Natural killer cell treated with Interleukin-12 subunit alpha and Interleukin-12 subunit beta and Interleukin-15 and Interleukin-18, amount 100 ng/mL, for 72 hours (primary cell): ENCODE results near the gene RAD9A. TPM values are rescaled to one million over a fixed set of nuclear protein-coding genes. Genes with fewer than 3 reads are reported as not detected.
A peak's percentile ranks its signal among the peaks of the same experiment; 100 is the strongest.

Experiments
- ATAC-seq, 2 donors: fragments of 150-1000 bp; cut with Tn5 transposase in 1 of 2; sonication (Bioruptor Pico), chemical (Tn5 transposase) in 1 of 2; 2 replicates each; pipeline ENCODE4 v1.10.0; 2021
- DNase-seq: peaks from one replicate; pipeline ENCODE4 v3.0.0; 2022; ENCODE audit warnings: low spot score
- H3K27ac Mint-ChIP-seq, 2 donors: 1 replicate in 1 of 2; 2 replicates in 1 of 2; pipeline ENCODE4 v1.8.0; 2022; ENCODE audit warnings: mixed read lengths in 2 of 2, mild to moderate bottlenecking in 1 of 2, moderate library complexity in 1 of 2
- H3K27me3 Mint-ChIP-seq, 2 donors: 1 replicate in 1 of 2; 2 replicates in 1 of 2; pipeline ENCODE4 v1.8.0; 2022; ENCODE audit warnings: mixed read lengths in 2 of 2
- H3K36me3 Mint-ChIP-seq: one replicate; pipeline ENCODE4 v1.8.0; 2022; ENCODE audit warnings: mixed read lengths
- H3K4me1 Mint-ChIP-seq, 2 donors: 1 replicate in 1 of 2; 2 replicates in 1 of 2; pipeline ENCODE4 v1.8.0; 2022; ENCODE audit warnings: low read depth in 2 of 2, mixed read lengths in 2 of 2, mild to moderate bottlenecking in 1 of 2
- H3K4me3 Mint-ChIP-seq: one replicate; pipeline ENCODE4 v1.8.0; 2022; ENCODE audit warnings: mixed read lengths
- H3K9me3 Mint-ChIP-seq: 2 replicates; pipeline ENCODE4 v1.8.0; 2022; ENCODE audit warnings: mixed read lengths
- total RNA-seq, 2 donors: library from RNA; stranded (reverse); gene quantifications; one replicate each; pipeline ENCODE4 v1.2.3, GENCODE V29; 2022

Gene RAD9A
- total RNA-seq, 2 donors from 2014 or later, result 25.9 to 47.8 TPM

DNA sequence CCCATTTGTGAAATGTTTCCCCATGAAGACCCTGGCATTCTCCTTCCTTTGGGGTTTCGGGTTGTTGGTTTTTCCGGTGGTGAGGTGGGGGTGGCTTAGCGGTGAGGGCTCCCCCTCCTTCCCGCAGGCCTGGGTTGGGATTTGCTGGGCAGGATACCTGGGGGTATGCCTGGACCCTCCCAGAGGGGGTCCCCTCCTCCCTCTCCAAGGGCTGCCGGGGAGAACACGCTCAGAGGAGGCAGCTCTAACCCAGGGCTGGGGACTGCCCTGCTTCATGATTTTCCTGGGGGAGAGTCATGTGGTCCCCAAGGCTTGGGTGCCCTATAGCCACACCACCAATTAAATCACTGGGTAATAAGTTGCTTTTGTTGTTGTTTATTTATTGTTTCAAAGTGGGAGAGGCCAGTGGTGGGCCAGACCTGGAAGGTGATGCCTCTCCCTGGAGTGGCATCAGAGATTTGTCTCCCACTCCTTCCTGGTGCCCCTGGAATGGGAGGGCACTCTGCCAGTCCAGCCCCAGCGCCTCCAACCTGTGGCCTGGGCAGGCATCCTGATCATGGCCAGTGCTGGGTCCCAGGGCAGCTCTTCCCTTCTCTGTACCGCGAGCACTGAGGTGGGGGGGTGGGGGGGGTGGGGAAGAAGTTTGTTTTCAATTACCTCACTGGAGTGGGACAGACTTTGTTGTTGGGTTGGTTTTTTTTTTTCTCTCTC lies 17.1 kb upstream of the RAD9A start:
- H3K9me3 Mint-ChIP-seq, result no peaks in the 10 kb centered on the region
- H3K4me1 Mint-ChIP-seq, result peaks cover 22 to 31% of the 10 kb centered on the region in 2 donors
- ATAC-seq (no peak), DNase-seq (no peak)
- H3K27me3 Mint-ChIP-seq, result peaks cover 14 to 16% of the 10 kb centered on the region in 2 donors
- H3K27ac Mint-ChIP-seq, result peak overlapping the region; percentile 60 to 84
- H3K4me3 Mint-ChIP-seq, result peak overlapping the region; percentile 87
- no peaks in the 10 kb centered on the region for H3K36me3 Mint-ChIP-seq

DNA sequence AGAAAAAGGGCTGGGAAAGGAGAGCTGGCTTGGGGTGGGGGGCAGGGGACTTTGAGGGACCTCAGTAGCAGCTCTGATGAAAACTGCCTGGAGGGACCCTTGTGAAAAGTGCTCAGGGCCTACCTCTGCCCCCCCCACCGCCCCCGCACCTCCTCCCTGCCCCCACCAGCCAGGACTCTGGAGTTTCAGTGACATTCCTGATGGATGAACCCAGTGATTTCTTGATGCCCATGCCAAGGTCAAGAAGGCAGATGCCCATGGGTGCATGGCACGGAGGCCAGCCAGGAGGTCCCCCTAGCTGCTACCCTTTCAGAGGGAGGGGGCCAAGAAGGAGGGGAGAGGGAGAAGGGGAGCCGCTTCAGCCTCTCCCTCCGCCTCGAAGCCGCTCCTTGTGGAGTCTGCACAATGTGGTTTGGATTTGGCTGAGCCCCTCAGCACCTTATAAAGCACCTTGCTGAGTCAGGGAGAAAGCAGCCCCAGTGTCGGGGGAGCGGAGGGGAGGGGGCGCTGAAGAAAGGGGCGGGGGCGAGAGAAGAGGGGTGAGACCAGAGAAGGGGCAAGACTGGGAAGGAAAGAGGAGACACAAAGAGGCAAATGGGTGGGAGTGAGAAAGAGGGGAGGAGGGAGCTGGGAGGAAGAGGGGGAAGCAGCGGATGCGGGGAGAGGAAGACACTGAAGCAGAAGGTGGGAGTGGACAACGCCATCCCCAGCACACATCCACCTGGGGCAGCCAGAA lies 16.3 kb upstream of the RAD9A start:
- Mint-ChIP-seq H3K4me3 (no peak overlapping the region), H3K9me3 (no peaks in the 10 kb centered on the region), H3K27ac (no peak overlapping the region), H3K4me1 (peaks cover 19 to 29% of the 10 kb centered on the region in 2 donors), H3K36me3 (no peaks in the 10 kb centered on the region), H3K27me3 (peaks cover 12 to 14% of the 10 kb centered on the region in 2 donors)
- DNase-seq, result no peak
- ATAC-seq, result no peak

DNA sequence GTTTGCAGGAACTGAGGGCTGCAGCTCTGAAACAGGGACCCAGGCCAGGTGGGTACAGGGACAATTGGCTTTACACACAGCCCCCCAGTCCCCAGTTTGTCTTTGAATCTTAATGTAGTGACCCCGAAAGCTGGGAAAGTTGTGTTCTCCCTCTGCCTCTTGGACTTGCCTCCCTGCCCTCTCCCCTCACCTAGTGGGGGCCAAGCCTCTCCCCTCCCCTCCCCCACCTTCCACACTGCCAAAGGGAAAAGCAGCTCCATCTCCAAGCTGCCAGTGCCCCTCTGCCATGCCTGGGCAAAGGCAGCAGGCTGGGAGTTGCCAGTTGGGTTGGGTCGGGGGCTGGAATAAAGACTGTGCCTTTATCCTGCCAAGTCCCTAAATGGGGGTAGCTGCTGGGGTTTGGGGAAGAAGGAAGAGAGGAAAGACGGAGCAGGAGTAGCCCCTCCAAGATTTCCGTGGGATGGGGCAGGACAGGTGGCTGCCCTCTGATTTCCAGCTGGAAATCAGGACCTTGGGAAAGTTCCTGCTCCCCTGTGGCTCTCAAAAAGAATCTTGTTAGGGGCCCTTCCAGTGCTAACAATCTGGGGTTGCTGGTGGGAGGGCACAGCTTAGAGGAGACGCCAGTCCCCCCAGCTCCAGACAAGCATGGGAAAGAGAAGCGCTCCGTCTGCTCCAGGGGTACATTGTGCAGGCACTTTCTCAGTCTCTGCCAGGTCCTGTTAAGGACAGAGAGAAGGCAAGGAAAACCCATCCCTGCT lies 15.5 kb upstream of the RAD9A start:
- peaks cover 19 to 29% of the 10 kb centered on the region in 2 donors for H3K4me1 Mint-ChIP-seq
- no peaks in the 10 kb centered on the region for H3K36me3 Mint-ChIP-seq
- DNase-seq (no peak), ATAC-seq (no peak)
- no peak overlapping the region for H3K4me3 Mint-ChIP-seq
- no peak overlapping the region for H3K27ac Mint-ChIP-seq
- no peaks in the 10 kb centered on the region for H3K9me3 Mint-ChIP-seq
- H3K27me3 Mint-ChIP-seq, result peaks cover 7% of the 10 kb centered on the region in 2 donors

DNA sequence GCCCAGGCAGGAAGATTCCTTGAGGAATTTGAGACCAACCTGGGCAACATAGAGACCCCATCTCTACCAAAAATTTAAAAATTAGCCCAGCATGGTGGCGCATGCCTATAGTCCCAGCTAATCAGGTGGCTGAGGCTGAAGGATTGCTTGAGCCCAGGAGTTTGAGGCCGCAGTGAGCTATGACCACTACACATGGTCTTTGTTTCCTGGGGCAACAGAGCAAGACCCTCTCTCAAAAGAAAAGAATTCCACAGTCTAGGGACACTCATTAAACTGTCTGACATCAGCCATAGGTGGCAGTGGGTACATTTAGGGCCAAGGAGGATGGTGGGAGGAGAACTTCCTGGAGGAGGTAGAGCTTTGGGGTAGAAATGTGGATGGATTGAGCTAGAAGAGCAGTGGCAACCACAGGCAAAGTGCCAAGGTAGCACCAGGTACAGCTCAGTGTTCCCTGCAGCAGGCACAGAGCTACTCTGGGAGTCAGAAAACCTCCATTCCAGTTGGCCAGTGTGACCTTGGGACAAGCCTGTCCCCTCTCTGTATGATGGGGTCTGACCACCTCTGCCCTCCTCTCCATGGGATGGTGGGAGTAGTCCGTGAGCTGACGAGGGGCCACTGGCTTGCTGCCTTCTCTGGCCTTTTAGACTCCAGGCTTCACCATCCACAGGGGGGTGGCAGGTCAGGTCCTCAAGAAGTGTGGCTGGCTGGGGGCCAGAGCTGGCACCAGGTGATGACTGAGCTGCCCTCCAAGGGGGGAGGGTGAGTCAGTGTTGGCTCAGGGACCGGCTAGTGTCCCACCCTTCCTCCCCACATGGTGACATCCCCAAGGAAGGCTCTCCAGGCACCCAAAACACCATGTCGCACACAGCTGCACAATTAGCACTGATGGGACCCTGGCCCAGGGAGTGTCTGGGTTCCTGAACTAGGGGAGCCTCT lies 14.6 kb upstream of the RAD9A start:
- H3K4me1 Mint-ChIP-seq, result peaks cover 14 to 25% of the 10 kb centered on the region in 2 donors
- no peaks in the 10 kb centered on the region for H3K27me3 Mint-ChIP-seq
- no peak overlapping the region for H3K4me3 Mint-ChIP-seq
- ATAC-seq, result no peak
- no peaks in the 10 kb centered on the region for H3K9me3 Mint-ChIP-seq
- H3K27ac Mint-ChIP-seq, result no peak overlapping the region
- no peak for DNase-seq
- no peaks in the 10 kb centered on the region for H3K36me3 Mint-ChIP-seq

DNA sequence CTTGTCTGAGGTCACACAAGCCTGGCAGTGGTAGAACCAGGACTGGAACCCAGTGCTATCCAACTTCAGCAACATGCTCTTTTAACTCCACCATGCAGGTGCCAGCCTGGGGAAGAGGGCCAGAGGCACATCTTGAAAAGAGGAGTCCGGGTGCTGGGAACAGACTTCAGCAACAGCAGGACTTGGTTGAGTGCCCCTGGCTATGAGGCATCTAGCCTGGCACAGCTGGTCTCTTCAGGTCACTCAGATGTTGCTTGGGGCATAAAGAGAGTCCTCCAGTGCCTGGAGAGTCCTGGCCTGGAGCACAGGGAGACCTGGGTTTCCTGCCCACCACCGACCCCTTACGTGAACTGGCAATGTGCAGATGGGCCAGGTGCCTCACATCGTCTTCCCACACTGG lies 13.2 kb upstream of the RAD9A start:
- no peaks in the 10 kb centered on the region for H3K27me3 Mint-ChIP-seq
- ATAC-seq, result no peak
- no peak for DNase-seq
- H3K4me1 Mint-ChIP-seq, result peaks cover 19 to 29% of the 10 kb centered on the region in 2 donors
- no peaks in the 10 kb centered on the region for H3K36me3 Mint-ChIP-seq
- no peak overlapping the region for H3K27ac Mint-ChIP-seq
- no peaks in the 10 kb centered on the region for H3K9me3 Mint-ChIP-seq
- H3K4me3 Mint-ChIP-seq, result no peak overlapping the region

DNA sequence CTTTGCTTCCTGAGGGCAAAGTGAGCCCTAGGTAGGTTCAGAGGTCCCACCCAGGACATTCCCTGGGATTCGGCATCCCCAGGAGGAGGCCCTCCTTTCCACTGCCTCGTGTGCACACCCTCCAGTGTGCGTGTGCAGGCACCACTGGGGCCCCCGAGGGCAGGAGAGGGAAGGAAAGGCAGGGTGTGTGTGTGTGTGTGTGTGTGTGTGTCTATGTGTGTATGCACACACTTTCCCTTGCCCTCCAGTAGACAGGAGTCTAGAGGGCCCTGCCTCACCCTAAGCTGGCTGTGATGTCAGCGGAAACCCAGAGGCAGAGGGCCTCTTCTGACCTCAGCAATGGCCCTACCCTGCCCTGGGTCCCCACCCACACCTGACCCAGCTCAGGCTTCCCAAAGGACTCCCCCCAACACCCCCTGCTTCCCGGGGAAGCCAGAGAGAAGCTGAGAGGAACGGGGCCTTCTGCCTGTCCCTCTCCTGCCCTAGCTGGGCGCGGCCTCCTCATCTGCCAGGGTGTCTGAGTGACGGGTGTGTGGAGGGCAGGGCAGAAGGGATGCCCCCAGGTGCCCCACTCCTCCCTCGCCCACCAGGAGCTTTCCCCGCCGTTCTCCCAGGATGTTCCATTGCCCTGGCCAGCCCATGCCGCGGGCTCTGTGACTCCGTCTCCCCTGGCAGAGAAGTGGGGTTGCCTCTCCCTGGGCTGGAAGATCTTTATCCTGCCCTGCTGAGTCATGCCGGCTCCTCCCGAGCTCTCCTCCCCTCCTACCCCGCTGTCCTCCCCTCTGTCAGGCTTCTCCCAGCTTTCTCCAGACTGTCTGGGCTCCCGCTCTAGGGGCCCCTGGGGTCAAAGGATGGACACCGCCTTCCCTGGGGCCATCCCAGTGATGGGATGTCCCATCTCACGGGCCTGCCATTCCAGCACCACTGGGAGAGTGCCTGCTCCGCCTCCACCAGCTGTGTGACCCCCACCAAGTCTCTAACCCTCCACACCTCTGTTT lies 12.4 kb upstream of the RAD9A start:
- Mint-ChIP-seq H3K36me3 (no peaks in the 10 kb centered on the region), H3K9me3 (no peaks in the 10 kb centered on the region), H3K27ac (no peak overlapping the region), H3K4me1 (peaks cover 14 to 21% of the 10 kb centered on the region in 2 donors), H3K27me3 (no peaks in the 10 kb centered on the region), H3K4me3 (no peak overlapping the region)
- ATAC-seq (no peak), DNase-seq (no peak)

DNA sequence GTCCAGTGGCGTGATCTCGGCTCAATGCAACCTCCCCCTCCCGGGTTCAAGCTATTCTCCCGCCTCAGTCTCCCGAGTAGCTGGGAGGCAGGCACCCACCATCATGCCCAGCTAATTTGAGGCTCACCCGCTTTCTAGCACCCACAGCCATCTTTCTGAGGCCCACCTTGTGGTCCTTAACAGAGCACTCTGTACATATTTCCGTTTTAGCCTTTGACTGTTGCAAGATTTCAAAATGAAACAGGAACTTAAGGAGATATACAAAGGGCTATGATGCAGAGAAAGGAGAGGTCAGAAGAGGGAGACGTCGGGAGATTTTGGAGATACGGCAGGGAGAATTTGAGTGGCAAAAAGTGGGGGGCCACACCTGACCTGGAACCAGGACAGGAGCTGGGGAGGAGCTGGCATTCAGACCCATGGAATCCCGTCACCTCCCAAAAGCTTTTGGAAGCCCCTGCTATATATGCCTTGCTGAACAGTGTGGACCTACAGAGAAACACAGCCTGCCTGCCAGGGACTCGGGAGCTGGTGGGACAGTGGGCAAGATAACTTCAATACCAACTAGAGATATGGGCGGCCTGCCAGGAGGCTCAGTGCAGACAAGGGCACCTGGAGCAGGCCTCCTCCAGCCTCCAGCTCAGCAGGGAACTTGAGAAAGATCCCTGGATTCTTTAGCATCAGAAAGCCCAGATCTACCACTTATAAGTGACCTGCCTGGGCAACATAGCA lies 10.4 kb upstream of the RAD9A start:
- peaks cover 13 to 17% of the 10 kb centered on the region in 2 donors for H3K4me1 Mint-ChIP-seq
- H3K27ac Mint-ChIP-seq, result peak overlapping the region; percentile 57 to 63
- DNase-seq (no peak), ATAC-seq (no peak)
- peak overlapping the region; percentile 16 for H3K4me3 Mint-ChIP-seq
- no peaks in the 10 kb centered on the region for H3K36me3 Mint-ChIP-seq
- no peaks in the 10 kb centered on the region for H3K9me3 Mint-ChIP-seq
- H3K27me3 Mint-ChIP-seq, result peaks cover 0 to 6% of the 10 kb centered on the region in 2 donors

DNA sequence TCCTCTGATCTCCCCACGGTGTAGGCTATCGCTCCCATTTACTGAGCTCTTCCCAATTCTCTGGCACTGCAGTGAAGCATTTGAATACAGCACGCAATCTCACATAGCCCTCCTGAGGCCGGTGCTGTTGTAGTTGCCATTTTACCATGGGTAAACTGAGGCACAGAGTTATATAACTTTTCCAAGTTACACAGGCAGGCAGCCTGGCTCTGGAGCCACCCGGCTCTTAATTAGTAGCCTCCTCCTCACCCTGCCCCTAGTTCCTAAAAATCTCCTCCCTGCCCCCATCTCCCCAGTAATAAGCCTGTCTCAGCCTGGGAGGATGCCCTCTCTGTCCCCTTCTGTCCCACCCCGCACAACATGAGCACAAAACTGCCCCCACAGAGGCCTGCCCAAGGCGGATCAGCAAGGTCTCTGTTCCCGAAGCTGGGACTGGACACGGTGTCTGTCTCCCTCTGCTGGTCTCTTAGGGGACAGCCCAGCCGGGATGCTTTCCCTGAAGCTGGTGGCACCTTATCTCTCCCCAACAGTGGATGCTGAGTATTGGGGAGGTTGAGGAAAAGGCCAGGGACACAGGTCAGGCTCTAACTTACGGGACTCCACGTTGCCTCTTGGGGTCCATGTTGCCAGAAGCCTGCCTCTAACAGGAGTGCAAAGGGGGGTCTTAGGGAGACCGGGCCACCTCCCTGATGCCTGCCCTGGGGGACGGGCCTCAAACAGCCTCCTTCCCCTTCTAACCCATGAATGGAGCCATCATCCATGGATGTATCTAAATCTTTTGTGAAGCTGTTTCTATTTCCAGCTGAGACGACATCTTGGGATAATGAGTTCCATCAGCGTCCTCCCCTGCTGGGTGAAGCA lies 9.3 kb upstream of the RAD9A start:
- peaks cover 15 to 17% of the 10 kb centered on the region in 2 donors for H3K4me1 Mint-ChIP-seq
- H3K36me3 Mint-ChIP-seq, result no peaks in the 10 kb centered on the region
- no peaks in the 10 kb centered on the region for H3K9me3 Mint-ChIP-seq
- DNase-seq (peak; percentile 90), ATAC-seq (peak; percentile 89 to 90)
- peaks cover 0 to 6% of the 10 kb centered on the region in 2 donors for H3K27me3 Mint-ChIP-seq
- peak overlapping the region in 1 of 2 donors; percentile 49 for H3K27ac Mint-ChIP-seq
- no peak overlapping the region for H3K4me3 Mint-ChIP-seq

DNA sequence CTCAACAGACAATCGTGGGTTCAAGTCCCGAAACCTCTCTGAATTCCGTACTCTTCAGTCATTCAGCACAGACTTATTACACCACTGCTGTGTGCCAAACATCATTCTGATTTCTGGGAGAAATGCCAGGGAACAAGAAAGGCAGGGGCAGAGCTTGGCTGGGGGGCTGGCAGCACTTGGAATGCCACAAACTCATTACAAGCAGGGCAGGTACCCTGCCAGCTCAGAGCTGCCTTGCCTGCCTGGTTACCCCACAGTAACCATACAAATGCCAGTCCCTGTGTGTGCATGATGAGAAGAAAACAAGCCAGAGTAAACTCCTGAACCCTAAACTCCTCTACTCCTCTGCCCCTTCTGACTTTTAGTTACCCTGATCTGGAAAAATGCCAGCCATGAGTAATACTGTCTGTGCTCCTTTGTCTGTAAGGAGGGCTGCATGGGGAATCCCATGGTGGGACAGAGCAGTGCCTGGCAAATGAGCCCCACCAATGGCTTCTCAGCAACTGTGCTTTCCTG lies 6.9 kb upstream of the RAD9A start:
- H3K36me3 Mint-ChIP-seq, result no peaks in the 10 kb centered on the region
- no peak overlapping the region for H3K4me3 Mint-ChIP-seq
- DNase-seq, result no peak
- H3K27me3 Mint-ChIP-seq, result peaks cover 0 to 6% of the 10 kb centered on the region in 2 donors
- no peak overlapping the region for H3K27ac Mint-ChIP-seq
- peaks cover 25 to 28% of the 10 kb centered on the region in 2 donors for H3K4me1 Mint-ChIP-seq
- no peak for ATAC-seq
- H3K9me3 Mint-ChIP-seq, result no peaks in the 10 kb centered on the region

DNA sequence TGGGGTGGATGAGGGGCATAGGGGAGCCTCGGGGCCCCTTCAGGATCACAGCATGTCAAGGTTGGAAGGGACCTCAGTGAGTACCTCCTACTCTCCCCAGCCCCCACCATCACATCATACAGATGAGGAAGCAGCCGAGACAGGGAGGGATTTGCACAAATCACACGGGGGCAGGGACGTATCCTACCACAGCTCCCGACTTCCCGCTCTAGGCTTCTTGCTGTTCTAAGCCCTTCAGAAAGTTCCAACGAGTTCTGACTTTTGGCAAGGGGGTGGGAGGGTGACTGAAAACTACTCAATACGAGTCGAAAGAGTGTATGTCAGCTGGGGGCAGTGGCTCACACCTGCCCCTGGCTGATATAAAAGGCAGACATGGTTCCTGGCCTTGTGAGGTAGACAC lies 4.7 kb upstream of the RAD9A start:
- Mint-ChIP-seq H3K27me3 (peaks cover 0 to 6% of the 10 kb centered on the region in 2 donors), H3K27ac (no peak overlapping the region), H3K4me3 (no peak overlapping the region), H3K4me1 (peaks cover 17 to 22% of the 10 kb centered on the region in 2 donors), H3K9me3 (no peaks in the 10 kb centered on the region), H3K36me3 (no peaks in the 10 kb centered on the region)
- ATAC-seq (no peak), DNase-seq (no peak)

DNA sequence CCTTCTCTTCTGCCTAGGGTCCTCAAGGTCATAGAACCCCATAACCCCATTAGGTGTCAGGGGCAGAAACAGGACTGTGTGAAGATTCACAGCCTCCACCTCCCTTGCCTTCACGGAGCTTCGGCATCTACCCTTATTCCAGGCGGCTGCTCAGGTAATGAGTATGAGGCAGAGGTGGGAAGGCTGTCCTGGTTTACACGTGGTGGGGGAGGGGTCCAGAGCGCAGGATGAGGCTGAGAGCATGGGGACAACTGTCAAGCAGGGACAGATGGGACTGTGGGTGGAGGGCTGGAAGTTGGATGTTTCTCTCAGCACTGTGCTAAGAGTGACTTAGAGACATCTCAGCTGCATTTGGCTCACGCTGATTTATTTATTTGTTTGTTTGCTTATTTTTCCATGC lies 4.3 kb upstream of the RAD9A start:
- Mint-ChIP-seq H3K27me3 (peaks cover 0 to 6% of the 10 kb centered on the region in 2 donors), H3K9me3 (no peaks in the 10 kb centered on the region), H3K27ac (no peak overlapping the region), H3K4me3 (no peak overlapping the region), H3K36me3 (no peaks in the 10 kb centered on the region), H3K4me1 (peaks cover 14 to 22% of the 10 kb centered on the region in 2 donors)
- DNase-seq (no peak), ATAC-seq (no peak)
